Activated T-helper 17 cell treated with anti-CD3 and anti-CD28 coated beads, Interleukin-2, amount 50 U/mL, for 72 hours (primary cell): ENCODE measurements around the gene CREB3L2. TPM values are rescaled to one million over a fixed set of nuclear protein-coding genes. Genes with fewer than 3 reads are reported as not detected.

ENCODE experiments used
- ATAC-seq: fragments of 150-1000 bp; cut with Tn5 transposase; replicated peaks from 2 replicates; pipeline ENCODE4 v1.10.0; 2021; ENCODE audit warnings: mild to moderate bottlenecking, moderate library complexity
- H3K27ac Mint-ChIP-seq: one replicate; pipeline ENCODE4 v1.8.0; 2022; ENCODE audit warnings: mixed read lengths
- H3K27me3 Mint-ChIP-seq: one replicate; pipeline ENCODE4 v1.8.0; 2022; ENCODE audit warnings: mixed read lengths
- H3K36me3 Mint-ChIP-seq: one replicate; pipeline ENCODE4 v1.8.0; 2022; ENCODE audit warnings: low read depth, mild to moderate bottlenecking, mixed read lengths
- H3K4me1 Mint-ChIP-seq: one replicate; pipeline ENCODE4 v1.8.0; 2022; ENCODE audit warnings: mixed read lengths
- H3K4me3 Mint-ChIP-seq: one replicate; pipeline ENCODE4 v1.8.0; 2022; ENCODE audit warnings: mild to moderate bottlenecking, mixed read lengths
- H3K9me3 Mint-ChIP-seq: one replicate; pipeline ENCODE4 v1.8.0; 2022; ENCODE audit warnings: mixed read lengths
- total RNA-seq, 2 donors: library from RNA; stranded (reverse); gene quantifications; one replicate each; pipeline ENCODE4 v1.2.3, GENCODE V29; 2022

The CREB3L2 gene
- total RNA-seq, 2 donors from 2014 or later = 26.0 to 38.4 TPM

GRCh38 chr7:137853053-137853452, 148.8 kb downstream of the CREB3L2 start:
- H3K4me1 Mint-ChIP-seq = no peaks in the 10 kb centered on the region
- no peak overlapping the region for H3K4me3 Mint-ChIP-seq
- no peaks in the 10 kb centered on the region for H3K9me3 Mint-ChIP-seq

GRCh38 chr7:137852108-137852507, 149.8 kb downstream of the CREB3L2 start:
- H3K4me1 Mint-ChIP-seq = no peaks in the 10 kb centered on the region
- ATAC-seq = no peak
- no peak overlapping the region for H3K27ac Mint-ChIP-seq
- H3K27me3 Mint-ChIP-seq = peaks cover 20% of the 10 kb centered on the region
- no peak overlapping the region for H3K4me3 Mint-ChIP-seq
- H3K9me3 Mint-ChIP-seq = no peaks in the 10 kb centered on the region
- H3K36me3 Mint-ChIP-seq = no peaks in the 10 kb centered on the region

More at GRCh38 chr7:137853053-137853452, 148.8 kb downstream of the CREB3L2 start:
- no peak for ATAC-seq
- Mint-ChIP-seq H3K36me3 (no peaks in the 10 kb centered on the region), H3K27me3 (peaks cover 12% of the 10 kb centered on the region), H3K27ac (no peak overlapping the region)

GRCh38 chr7:137850972-137851945, 150.6 kb downstream of the CREB3L2 start:
- H3K27me3 Mint-ChIP-seq = peaks cover 20% of the 10 kb centered on the region
- H3K9me3 Mint-ChIP-seq = no peaks in the 10 kb centered on the region
- no peaks in the 10 kb centered on the region for H3K36me3 Mint-ChIP-seq
- H3K4me1 Mint-ChIP-seq = no peaks in the 10 kb centered on the region
- no peak overlapping the region for H3K27ac Mint-ChIP-seq
- ATAC-seq = peak; percentile 78
- H3K4me3 Mint-ChIP-seq = no peak overlapping the region

- peak; percentile 38 for ATAC-seq
- Mint-ChIP-seq H3K9me3 (no peaks in the 10 kb centered on the region), H3K4me3 (no peak overlapping the region), H3K27me3 (peaks cover 26% of the 10 kb centered on the region), H3K4me1 (no peaks in the 10 kb centered on the region), H3K36me3 (no peaks in the 10 kb centered on the region), H3K27ac (no peak overlapping the region)
Measured at GRCh38 chr7:137850571-137850970, 151.3 kb downstream of the CREB3L2 start.

GRCh38 chr7:137848095-137848494, 153.8 kb downstream of the CREB3L2 start:
- Mint-ChIP-seq H3K9me3 (no peaks in the 10 kb centered on the region), H3K4me3 (peak overlapping the region; percentile 17), H3K27ac (no peak overlapping the region), H3K4me1 (no peaks in the 10 kb centered on the region), H3K27me3 (peaks cover 51% of the 10 kb centered on the region), H3K36me3 (no peaks in the 10 kb centered on the region)
- ATAC-seq = no peak

GRCh38 chr7:137847568-137848050, 154.3 kb downstream of the CREB3L2 start:
- H3K27me3 Mint-ChIP-seq = peaks cover 56% of the 10 kb centered on the region
- no peak for ATAC-seq
- H3K4me1 Mint-ChIP-seq = no peaks in the 10 kb centered on the region
- no peaks in the 10 kb centered on the region for H3K9me3 Mint-ChIP-seq
- H3K4me3 Mint-ChIP-seq = peak overlapping the region; percentile 17
- no peak overlapping the region for H3K27ac Mint-ChIP-seq
- H3K36me3 Mint-ChIP-seq = no peaks in the 10 kb centered on the region

- Mint-ChIP-seq H3K9me3 (no peaks in the 10 kb centered on the region), H3K27ac (no peak within 1 kb of the TSS), H3K27me3 (peaks cover 61% of the 10 kb centered on the region), H3K36me3 (no peaks in the 10 kb centered on the region), H3K4me3 (peak within 1 kb of the TSS; percentile 42), H3K4me1 (no peaks in the 10 kb centered on the region)
- ATAC-seq = peak; percentile 23
Measured at GRCh38 chr7:137846827-137847567, 154.9 kb downstream of the CREB3L2 start, which contains the start of gene DGKI. Gene DGKI (minus strand): TSS chr7:137846974.

GRCh38 chr7:137846549-137846826, 155.4 kb downstream of the CREB3L2 start:
- ATAC-seq = peak; percentile 9
- H3K4me3 Mint-ChIP-seq = peak overlapping the region; percentile 42
- H3K27me3 Mint-ChIP-seq = peaks cover 66% of the 10 kb centered on the region
- H3K9me3 Mint-ChIP-seq = no peaks in the 10 kb centered on the region
- H3K4me1 Mint-ChIP-seq = no peaks in the 10 kb centered on the region
- H3K36me3 Mint-ChIP-seq = no peaks in the 10 kb centered on the region
- no peak overlapping the region for H3K27ac Mint-ChIP-seq

GRCh38 chr7:137844677-137845425, 157.0 kb downstream of the CREB3L2 start:
- H3K9me3 Mint-ChIP-seq = no peaks in the 10 kb centered on the region
- no peaks in the 10 kb centered on the region for H3K4me1 Mint-ChIP-seq
- H3K4me3 Mint-ChIP-seq = no peak overlapping the region
- H3K36me3 Mint-ChIP-seq = no peaks in the 10 kb centered on the region
- H3K27ac Mint-ChIP-seq = no peak overlapping the region
- ATAC-seq = no peak
- peaks cover 72% of the 10 kb centered on the region for H3K27me3 Mint-ChIP-seq

GRCh38 chr7:137839903-137840779, 161.7 kb downstream of the CREB3L2 start:
- no peak overlapping the region for H3K27ac Mint-ChIP-seq
- H3K9me3 Mint-ChIP-seq = no peaks in the 10 kb centered on the region
- no peaks in the 10 kb centered on the region for H3K36me3 Mint-ChIP-seq
- peaks cover 59% of the 10 kb centered on the region for H3K27me3 Mint-ChIP-seq
- H3K4me3 Mint-ChIP-seq = no peak overlapping the region
- H3K4me1 Mint-ChIP-seq = no peaks in the 10 kb centered on the region
- no peak for ATAC-seq

- H3K4me1 Mint-ChIP-seq = no peaks in the 10 kb centered on the region
- no peaks in the 10 kb centered on the region for H3K9me3 Mint-ChIP-seq
- H3K36me3 Mint-ChIP-seq = no peaks in the 10 kb centered on the region
- H3K4me3 Mint-ChIP-seq = no peak overlapping the region
- no peak for ATAC-seq
- H3K27me3 Mint-ChIP-seq = peaks cover 50% of the 10 kb centered on the region
- no peak overlapping the region for H3K27ac Mint-ChIP-seq
Measured at GRCh38 chr7:137838706-137839315, 163.1 kb downstream of the CREB3L2 start.

- no peak for ATAC-seq
- Mint-ChIP-seq H3K4me3 (no peak overlapping the region), H3K27me3 (peaks cover 29% of the 10 kb centered on the region), H3K36me3 (no peaks in the 10 kb centered on the region), H3K4me1 (no peaks in the 10 kb centered on the region), H3K27ac (no peak overlapping the region), H3K9me3 (no peaks in the 10 kb centered on the region)
Measured at GRCh38 chr7:137836541-137836940, 165.3 kb downstream of the CREB3L2 start.

GRCh38 chr7:137836113-137836509, 165.8 kb downstream of the CREB3L2 start:
- Mint-ChIP-seq H3K36me3 (no peaks in the 10 kb centered on the region), H3K27ac (no peak overlapping the region), H3K4me1 (no peaks in the 10 kb centered on the region), H3K27me3 (peaks cover 26% of the 10 kb centered on the region), H3K4me3 (no peak overlapping the region), H3K9me3 (no peaks in the 10 kb centered on the region)
- no peak for ATAC-seq
